Stimulated activated CD8-positive, alpha-beta memory T cell treated with anti-CD3 and anti-CD28 coated beads, Interleukin-12 subunit alpha, Interleukin-12 subunit beta, amount 100 ng/mL, for 24 hours (primary cell): ENCODE results near the gene SPTBN1.
"Not testable (repeated sequence)": the region's sequence is repeated elsewhere in the genome, so short reads cannot be mapped to it uniquely, and the experiment has no call there.

ENCODE experiments used
- DNase-seq: peaks from one replicate; pipeline ENCODE4 v3.0.0-alpha.2; 2020; ENCODE audit errors: extremely low read depth

SPTBN1 gene

DNA sequence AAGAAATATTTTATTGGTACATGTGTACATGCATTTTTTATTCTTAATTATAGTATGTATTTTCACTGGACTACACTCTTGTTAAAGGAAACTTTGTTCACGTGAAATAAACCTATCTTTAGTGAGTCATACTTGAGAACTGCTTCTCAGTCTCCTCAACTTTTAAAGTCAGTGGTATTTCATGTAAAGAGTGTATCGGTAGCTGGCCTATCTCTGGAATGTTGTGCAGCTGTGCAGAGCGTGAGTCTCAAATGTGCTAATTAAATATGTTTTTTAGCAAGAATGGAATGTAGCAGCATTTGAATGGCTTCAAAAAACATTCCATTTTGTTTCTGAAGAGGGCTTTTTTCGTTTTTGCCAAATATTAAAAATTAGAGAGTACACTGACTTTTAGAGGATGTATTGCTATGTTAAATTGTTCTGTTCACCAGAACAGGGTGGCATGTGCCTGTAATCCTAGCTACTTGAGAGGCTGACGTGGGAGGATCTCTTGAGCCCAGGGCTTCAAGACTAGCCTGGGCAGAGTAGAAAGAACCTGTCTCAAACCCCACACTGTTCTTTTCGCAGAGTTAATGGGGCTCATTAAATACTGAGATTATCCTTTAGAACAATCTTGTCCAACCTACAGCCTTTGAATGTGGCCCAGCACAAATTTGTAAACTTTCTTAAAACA is 14.3 kb downstream of the SPTBN1 start:
- no peak for DNase-seq

DNA sequence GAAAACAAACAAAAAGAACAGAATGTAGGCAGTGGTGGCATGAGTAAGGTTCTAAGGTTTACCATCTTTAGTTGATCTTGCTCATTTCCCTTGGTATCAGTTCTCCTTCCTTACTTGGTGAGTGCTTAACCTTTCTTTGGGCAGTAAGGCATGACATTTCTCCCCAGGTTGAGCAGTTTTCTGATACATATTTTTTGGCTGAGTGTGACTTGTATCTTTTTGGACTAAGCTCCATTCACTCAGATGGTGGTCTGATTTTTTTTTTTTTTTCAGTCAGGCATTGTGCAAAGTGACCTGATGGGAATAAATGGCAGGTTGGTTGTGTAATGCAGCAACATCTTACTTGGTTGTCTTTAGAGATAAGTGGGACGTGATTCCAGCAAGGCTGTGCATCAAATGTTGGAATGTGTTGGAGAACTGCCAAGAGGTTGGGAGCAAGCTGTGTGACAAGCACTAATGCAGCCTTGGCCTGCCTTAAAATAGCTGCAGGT is 15.1 kb downstream of the SPTBN1 start:
- no peak for DNase-seq

- DNase-seq, result no peak
These were observed 17.7 kb downstream of the SPTBN1 start for GRCh38 chr2:54473851-54474250.

DNA sequence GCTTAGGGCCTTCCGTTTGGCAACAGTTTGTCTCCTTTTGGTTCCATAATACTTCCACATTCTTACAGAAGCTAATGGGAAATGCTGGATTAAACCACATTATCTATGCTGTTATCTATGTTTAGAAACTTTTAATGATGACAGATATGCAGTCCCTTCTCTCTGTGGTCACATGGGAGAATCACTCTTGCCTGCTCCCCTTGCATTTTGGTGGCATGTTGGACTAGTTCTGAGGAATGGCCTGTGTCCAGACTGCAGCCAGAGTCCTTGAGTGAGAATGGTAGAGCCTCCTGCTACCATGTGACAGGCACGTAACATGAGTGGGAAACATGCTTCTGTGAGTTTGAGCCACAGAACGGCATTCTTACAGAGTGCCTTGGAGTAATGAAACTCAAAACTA is 19.2 kb downstream of the SPTBN1 start:
- no peak for DNase-seq

- no peak for DNase-seq
These were observed 19.8 kb downstream of the SPTBN1 start for GRCh38 chr2:54475919-54476318.

GRCh38 chr2:54476852-54477251 is 20.7 kb downstream of the SPTBN1 start:
- no peak for DNase-seq

DNA sequence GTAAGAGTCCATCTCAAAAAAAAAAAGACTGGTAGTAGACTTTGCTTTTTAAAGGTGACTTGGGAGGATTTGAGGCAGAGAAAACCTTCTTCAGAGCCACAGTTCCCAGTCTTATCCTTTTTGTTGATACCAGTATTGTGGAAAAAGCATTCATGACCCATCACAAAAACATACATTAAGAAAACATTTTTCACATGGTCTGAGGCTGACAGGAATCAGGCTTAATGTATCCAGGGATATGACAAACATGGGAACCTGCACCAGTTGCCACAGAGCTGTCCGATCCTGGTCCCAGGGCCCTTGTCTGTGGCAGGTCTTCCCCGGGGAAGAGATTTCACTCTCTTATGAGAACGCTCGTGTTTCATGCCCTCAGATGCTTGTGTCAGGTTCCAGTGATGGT is 21.8 kb downstream of the SPTBN1 start:
- no peak for DNase-seq

DNA sequence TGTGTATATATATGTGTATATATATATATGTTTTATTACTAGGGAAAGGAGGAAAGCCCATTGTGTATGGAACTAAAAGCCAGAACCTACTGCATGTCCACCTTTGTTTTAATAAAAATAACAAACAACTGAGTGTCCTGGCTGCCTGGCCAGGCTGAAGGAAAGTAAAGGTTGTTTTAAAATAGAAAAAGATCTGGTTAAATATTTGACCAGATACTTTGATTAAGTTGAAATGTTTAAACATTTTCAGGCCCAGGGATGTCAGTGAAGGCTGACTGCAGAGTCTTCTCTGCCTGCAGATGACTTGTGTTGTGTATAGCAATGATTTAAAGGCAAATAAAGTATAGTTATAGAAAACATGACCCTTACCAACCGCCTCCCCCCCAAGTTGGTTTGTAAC is 22.8 kb downstream of the SPTBN1 start:
- no peak for DNase-seq

- DNase-seq, result no peak
These were observed 23.3 kb downstream of the SPTBN1 start for GRCh38 chr2:54479424-54479823.

GRCh38 chr2:54480025-54480424 is 23.9 kb downstream of the SPTBN1 start:
- no peak for DNase-seq

- no peak for DNase-seq
These were observed 25.6 kb downstream of the SPTBN1 start for GRCh38 chr2:54481686-54482085.

GRCh38 chr2:54482715-54483114 is 26.6 kb downstream of the SPTBN1 start:
- DNase-seq, result no peak

DNA sequence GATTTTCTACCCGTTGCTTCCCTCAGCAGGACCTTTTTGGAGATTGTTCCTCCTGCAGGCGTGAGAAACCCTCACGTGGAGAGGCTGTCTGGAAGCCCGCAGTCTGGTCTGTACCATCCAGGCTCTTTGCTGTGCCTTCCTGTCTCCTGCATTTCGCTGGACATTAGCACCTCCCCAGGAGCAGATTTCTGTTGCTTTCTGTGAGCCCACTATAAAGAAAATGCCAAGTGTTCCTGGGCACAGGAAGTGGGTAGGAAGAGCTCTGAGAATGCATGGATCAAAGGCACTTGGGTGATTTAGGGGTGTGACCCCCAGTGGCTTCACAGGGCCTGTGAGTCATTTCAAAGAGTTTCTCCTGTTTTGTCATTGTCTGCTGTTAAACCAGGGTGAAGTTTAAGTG is 27.3 kb downstream of the SPTBN1 start:
- no peak for DNase-seq

GRCh38 chr2:54485756-54486155 is 29.6 kb downstream of the SPTBN1 start:
- DNase-seq, result not testable (repeated sequence)

DNA sequence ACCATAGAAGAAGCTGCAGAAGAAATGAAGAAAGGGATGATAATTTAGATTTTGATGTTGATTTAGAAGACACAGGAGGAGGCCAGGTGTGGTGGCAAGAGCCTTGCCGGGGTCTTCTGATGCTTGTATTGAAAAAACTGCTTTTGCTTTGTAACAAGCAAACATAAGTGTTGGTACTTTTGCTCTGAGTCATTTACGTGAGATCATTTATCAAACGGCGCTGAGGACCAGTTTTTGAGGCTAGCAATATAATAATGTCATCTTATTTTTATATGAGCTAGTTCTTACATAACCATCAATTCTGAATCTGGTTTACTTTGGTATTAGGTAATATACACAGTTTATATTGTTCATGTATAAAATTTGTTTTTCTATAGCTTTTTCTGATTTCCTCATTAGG is 30.6 kb downstream of the SPTBN1 start:
- no peak for DNase-seq

DNA sequence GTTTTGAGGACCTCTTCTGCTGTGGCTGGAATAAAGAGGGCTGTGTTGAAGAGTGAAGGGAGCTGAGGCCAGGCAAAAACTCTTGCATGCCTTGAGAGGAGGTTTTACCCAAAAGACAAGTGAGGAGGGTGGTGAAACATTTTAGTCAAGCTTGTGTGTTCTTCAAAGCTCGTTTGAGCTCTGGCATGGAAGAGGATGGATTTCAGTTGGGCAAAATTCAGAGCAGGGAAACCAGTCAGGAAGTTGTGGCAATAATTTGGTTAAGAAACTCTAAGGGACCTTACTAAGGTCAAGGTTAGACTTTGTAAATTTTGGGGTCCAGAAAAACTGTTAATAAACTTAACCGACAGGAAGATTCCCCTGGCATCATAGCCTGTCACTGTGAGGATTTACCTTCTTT is 34.7 kb downstream of the SPTBN1 start:
- no peak for DNase-seq

- DNase-seq, result no peak
These were observed 36.2 kb downstream of the SPTBN1 start for GRCh38 chr2:54492335-54492734.

DNA sequence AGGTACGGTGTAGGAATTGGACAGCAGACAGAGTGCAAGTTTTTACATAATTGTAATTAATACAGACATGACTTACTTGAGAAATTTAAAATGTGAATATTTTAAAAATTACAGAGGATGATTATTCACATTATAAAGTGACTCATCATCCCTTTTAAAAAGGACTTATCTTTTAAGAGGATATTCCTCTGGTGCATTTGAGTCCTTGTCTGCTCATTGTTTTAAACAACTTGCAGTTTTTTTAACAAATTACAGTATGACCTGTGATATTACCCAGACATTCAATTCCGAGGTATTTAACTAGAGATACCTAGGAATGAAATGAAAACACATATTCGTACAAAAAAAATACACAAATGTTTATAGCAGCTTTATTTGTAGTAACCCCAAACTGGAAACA is 38.0 kb downstream of the SPTBN1 start:
- no peak for DNase-seq

DNA sequence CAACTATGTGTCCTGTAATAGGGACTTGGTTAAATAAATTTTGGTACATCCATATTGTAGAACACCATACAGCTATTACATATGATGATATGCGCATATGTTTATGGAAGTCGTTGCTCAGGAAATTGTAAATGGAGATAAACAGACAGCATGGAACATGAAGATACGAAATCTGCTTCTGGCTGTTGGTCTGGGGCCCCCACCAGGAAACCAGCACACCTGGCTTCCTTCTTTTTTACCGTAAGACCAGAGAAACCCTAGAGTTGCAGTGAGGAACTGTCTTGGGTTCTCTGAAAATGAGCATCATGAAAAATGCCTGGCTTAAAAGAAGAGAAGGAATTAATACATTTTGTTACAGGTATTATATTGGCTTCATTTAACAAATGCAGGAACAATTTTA is 40.8 kb downstream of the SPTBN1 start:
- DNase-seq, result no peak

- DNase-seq, result no peak
These were observed 41.9 kb downstream of the SPTBN1 start for GRCh38 chr2:54497763-54498680.

DNA sequence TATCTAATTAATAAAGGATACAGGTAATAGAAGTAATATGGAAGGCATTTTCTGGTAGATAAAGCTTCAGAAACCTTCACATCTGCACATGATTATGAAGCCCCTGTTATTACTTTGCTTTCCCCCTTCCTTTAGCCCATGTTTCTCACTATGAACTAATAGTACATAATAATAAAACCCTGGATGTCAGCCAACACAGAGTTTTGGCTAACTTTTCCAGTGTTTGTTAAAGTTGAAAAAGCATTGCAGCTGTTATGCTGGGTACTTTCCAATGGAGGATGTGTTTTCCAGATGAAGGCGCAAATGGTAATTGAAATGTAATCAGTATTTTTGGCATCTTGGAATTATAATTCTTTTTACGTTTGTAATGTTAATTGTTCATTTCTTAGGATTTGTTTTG is 43.5 kb downstream of the SPTBN1 start:
- DNase-seq, result no peak

DNA sequence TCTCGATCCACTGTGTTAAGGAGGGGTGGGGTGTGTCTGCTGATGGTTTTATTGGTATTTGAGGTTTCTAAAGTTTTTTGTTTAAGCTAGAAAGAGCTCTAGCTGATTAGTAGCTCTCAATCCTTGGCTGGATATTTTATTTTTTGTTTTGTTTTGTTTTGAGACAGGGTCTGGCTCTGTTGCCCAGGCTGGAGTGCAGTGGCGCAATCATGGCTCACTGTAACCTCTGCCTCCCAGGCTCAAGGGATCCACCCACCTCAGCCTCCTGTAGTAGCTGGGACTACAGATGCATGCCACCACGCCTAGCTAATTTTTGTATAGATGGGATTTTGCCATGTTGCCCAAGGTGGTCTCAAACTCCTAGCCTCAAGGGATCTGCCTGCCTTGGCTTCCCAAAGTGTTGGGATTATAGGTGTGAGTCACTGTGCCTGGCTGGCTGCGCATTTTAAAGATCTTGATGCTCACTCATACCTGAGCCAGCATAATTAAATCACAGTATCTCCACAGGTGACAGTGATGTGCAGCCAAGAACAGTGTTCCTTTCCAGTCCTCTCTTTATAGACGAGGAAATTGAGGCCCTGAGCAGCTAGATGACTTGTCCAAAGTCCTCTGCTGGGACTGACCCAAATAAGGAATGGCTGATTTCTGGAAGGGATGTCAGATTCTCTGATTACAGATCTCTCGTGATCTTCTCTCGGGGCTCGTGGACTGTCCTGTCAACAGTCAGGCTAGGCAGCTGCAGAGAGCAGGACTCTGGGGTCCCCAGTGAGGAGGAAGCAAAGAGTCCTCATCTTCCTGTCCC is 44.5 kb downstream of the SPTBN1 start:
- no peak for DNase-seq
